Breast epithelium (tissue), 4 donors: Measurements from ENCODE around the gene MREG. TPM values are rescaled to one million over a fixed set of nuclear protein-coding genes. Genes with fewer than 3 reads are reported as not detected.

Experiments used
- DNase-seq, 2 donors: peaks; one replicate each; pipeline ENCODE4 v3.0.0-alpha.2; 2019; ENCODE audit warnings: low spot score in 2 of 2
- H3K27ac ChIP-seq, 2 donors: fragments of 200-600 bp; sonication (generic) in 1 of 2; one replicate each; pipeline ENCODE4 v1.5.1; 2016 to 2019; ENCODE audit warnings: mild to moderate bottlenecking in 1 of 2
- H3K27me3 ChIP-seq, 2 donors: fragments of 200-600 bp; sonication (generic) in 1 of 2; one replicate each; pipeline versions ENCODE4 v1.5.1 to v1.6.0; 2017 to 2019; ENCODE audit warnings: control low read depth in 1 of 2, mild to moderate bottlenecking in 1 of 2
- H3K36me3 ChIP-seq: fragments of 200-600 bp; one replicate; pipeline ENCODE4 v1.5.1; 2019
- H3K4me1 ChIP-seq, 2 donors: fragments of 200-600 bp; sonication (generic); one replicate each; pipeline ENCODE4 v1.5.1; 2016 to 2019; ENCODE audit warnings: control low read depth in 1 of 2
- H3K4me3 ChIP-seq, 3 donors: fragments of 200-600 bp; sonication (generic); 1 replicate in 2 of 3; 2 replicates in 1 of 3; pipeline ENCODE4 v1.5.1; 2016 to 2019; ENCODE audit warnings: mild to moderate bottlenecking in 3 of 3, moderate library complexity in 2 of 3
- H3K9me3 ChIP-seq, 2 donors: fragments of 200-600 bp; sonication (generic) in 1 of 2; one replicate each; pipeline ENCODE4 v1.5.1; 2016 to 2019; ENCODE audit warnings: control low read depth in 1 of 2
- CTCF ChIP-seq, 3 donors: fragments of 450-650 bp; IDR thresholded peaks; one replicate each; pipeline ENCODE4 v1.5.1; 2016 to 2017; ENCODE audit warnings: antibody characterized with exemption in 3 of 3, mild to moderate bottlenecking in 3 of 3, moderate library complexity in 3 of 3
- POLR2A ChIP-seq: fragments of 450-650 bp; IDR thresholded peaks from one replicate; pipeline ENCODE4 v1.6.1; 2016; ENCODE audit warnings: antibody characterized with exemption, mild to moderate bottlenecking, moderate library complexity
- POLR2AphosphoS5 ChIP-seq, 3 donors: sonication (generic); formaldehyde crosslinking; IDR thresholded peaks; one replicate each; pipeline ENCODE4 v1.6.1; 2017; ENCODE audit warnings: antibody characterized with exemption in 3 of 3
- intact Hi-C: fragments of 100-400 bp; cut with DNase I; formaldehyde crosslinking; loops from one replicate; pipeline ENCODE4 v1.15.1; 2023; ENCODE audit warnings: low total_unique reads
- total RNA-seq, 3 donors: library from RNA; depleted of rRNA; stranded (reverse); fragments of >200 nt; gene quantifications; one replicate each; pipeline ENCODE4 v1.1.0, GENCODE V29; 2016

The MREG gene
- total RNA-seq, 3 donors from 2014 or later: 3.8 to 30.1 (median 16.1) TPM

GRCh38 chr2:215898363-215898762 is 115.0 kb downstream of the MREG start:
- intact Hi-C loops: no loop called here
- H3K9me3 ChIP-seq: no peaks in the 10 kb centered on the region
- TF ChIP-seq POLR2A (no peak), CTCF (IDR thresholded peaks at IDR 0.05) (no peak), POLR2AphosphoS5 (IDR thresholded peaks at IDR 0.05) (no peak)
- no peaks in the 10 kb centered on the region for H3K4me1 ChIP-seq
- DNase-seq: no peak
- H3K27ac ChIP-seq: no peak overlapping the region
- no peaks in the 10 kb centered on the region for H3K27me3 ChIP-seq
- no peaks in the 10 kb centered on the region for H3K36me3 ChIP-seq
- no peak overlapping the region for H3K4me3 ChIP-seq

DNA sequence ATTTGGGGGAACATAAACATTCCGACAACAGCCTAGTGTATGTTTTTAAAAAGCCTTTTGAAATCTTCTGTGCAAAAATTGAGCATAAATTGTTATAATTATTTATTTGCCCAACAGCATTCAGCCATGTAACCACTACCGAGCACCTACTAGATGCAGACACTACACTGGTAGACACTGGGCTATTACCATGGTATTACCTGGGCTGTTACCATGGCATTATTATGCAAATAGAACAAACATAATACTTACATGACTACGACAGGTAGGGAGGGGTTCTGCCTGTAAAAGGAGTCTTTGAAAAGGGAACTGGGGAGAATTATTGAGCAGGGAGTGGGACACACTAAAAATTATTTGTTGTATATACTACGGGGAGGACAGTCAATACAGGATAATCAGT is 116.4 kb downstream of the MREG start:
- TF ChIP-seq POLR2A (no peak), POLR2AphosphoS5 (IDR thresholded peaks at IDR 0.05) (no peak), CTCF (IDR thresholded peaks at IDR 0.05) (no peak)
- DNase-seq: no peak
- Histone ChIP-seq H3K4me3 (no peak overlapping the region), H3K27me3 (no peaks in the 10 kb centered on the region), H3K27ac (no peak overlapping the region), H3K9me3 (no peaks in the 10 kb centered on the region), H3K4me1 (no peaks in the 10 kb centered on the region), H3K36me3 (no peaks in the 10 kb centered on the region)
- intact Hi-C loops: no loop called here

GRCh38 chr2:215895330-215895729 is 118.0 kb downstream of the MREG start:
- intact Hi-C loops: no loop called here
- H3K27ac ChIP-seq: no peak overlapping the region
- no peak for DNase-seq
- H3K4me3 ChIP-seq: no peak overlapping the region
- no peaks in the 10 kb centered on the region for H3K27me3 ChIP-seq
- H3K9me3 ChIP-seq: no peaks in the 10 kb centered on the region
- TF ChIP-seq POLR2A: no peak
- no peak for TF ChIP-seq POLR2AphosphoS5 (IDR thresholded peaks at IDR 0.05)
- no peak for TF ChIP-seq CTCF (IDR thresholded peaks at IDR 0.05)
- no peaks in the 10 kb centered on the region for H3K36me3 ChIP-seq
- H3K4me1 ChIP-seq: no peaks in the 10 kb centered on the region

Other genes with a start within 250 kb of the MREG start
- 10 to 100 TPM in 2 of 3 donors, 1 to 10 TPM in 1; 6.3 to 62.7 (median 10.2) TPM for gene PECR, start 68.3 kb upstream of the MREG start, total RNA-seq
- 1 to 10 TPM in 1 of 3 donors, under 1 TPM in 1, not detected in 1; 0.29 to 1.3 TPM for gene TMEM169, start 68.4 kb upstream of the MREG start, total RNA-seq
- gene XRCC5, start 95.8 kb upstream of the MREG start, total RNA-seq: 100 to 1,000 TPM; 134 to 227 (median 188) TPM